HEK293 (cell line): ENCODE measurements around the gene PLIN5.

ENCODE experiments used
- CTCF ChIA-PET: fragments of 350-600 bp; formaldehyde crosslinking; extraction: SDS; loops from one replicate; lab custom pipeline; 2021; ENCODE audit warnings: antibody characterized with exemption; lab: Yijun Ruan, JAX
- POLR2A ChIA-PET: fragments of 300-600 bp; formaldehyde crosslinking; extraction: SDS; loops from one replicate; lab custom pipeline; 2020; ENCODE audit warnings: antibody characterized with exemption, inconsistent platforms; lab: Yijun Ruan, JAX
- H3K27ac ChIP-seq: fragments of 200-500 bp; sonication (Bioruptor generic); 2 replicates; pipeline ENCODE4 v1.5.1; 2014; ENCODE audit warnings: low read depth, low read length, control low read depth, inconsistent platforms; ENCODE audit errors: extremely low read depth
- H3K36me3 ChIP-seq, 2 experiments: fragments of 200-500 bp in 1 of 2; sonication (Bioruptor generic) in 1 of 2; 1 replicate in 1 of 2; 2 replicates in 1 of 2; pipeline ENCODE4 v1.5.1; 2014 to 2017; ENCODE audit warnings: inconsistent platforms in 2 of 2, low read length in 2 of 2; ENCODE audit not compliant: control insufficient read depth in 2 of 2, insufficient read depth in 1 of 2
- H3K4me1 ChIP-seq: fragments of 200-500 bp; sonication (Bioruptor generic); 2 replicates; pipeline ENCODE4 v1.5.1; 2014; ENCODE audit warnings: mild to moderate bottlenecking, low read length, inconsistent platforms; ENCODE audit not compliant: control insufficient read depth, insufficient read depth
- H3K4me3 ChIP-seq: 2 replicates; pipeline ENCODE4 v1.5.1; 2011; ENCODE audit warnings: low read depth, mild to moderate bottlenecking, control low read depth, low read length, moderate library complexity
- H3K9me3 ChIP-seq: fragments of 200-500 bp; sonication (Bioruptor generic); 2 replicates; pipeline ENCODE4 v1.5.1; 2014; ENCODE audit warnings: low read depth, low read length, inconsistent platforms; ENCODE audit not compliant: control insufficient read depth, insufficient read depth
- BCL11A ChIP-seq: fragments of 450-650 bp; formaldehyde crosslinking; IDR thresholded peaks from 2 replicates; pipeline ENCODE4 v1.5.1; 2016; ENCODE audit warnings: low read depth, missing biosample characterization, missing genetic modification characterization
- FEZF1 ChIP-seq: fragments of 450-650 bp; formaldehyde crosslinking; IDR thresholded peaks from 2 replicates; pipeline ENCODE4 v1.5.1; 2016; ENCODE audit warnings: missing biosample characterization, missing genetic modification characterization
- GLIS1 ChIP-seq: fragments of 450-650 bp; formaldehyde crosslinking; IDR thresholded peaks from 2 replicates; pipeline ENCODE4 v1.5.1; 2016; ENCODE audit warnings: missing biosample characterization, missing genetic modification characterization
- HOXD13 ChIP-seq: sonication (generic); formaldehyde crosslinking; IDR thresholded peaks from 2 replicates; pipeline ENCODE4 v1.8.0; 2022; ENCODE audit warnings: missing genetic modification reagents, borderline replicate concordance
- KLF8 ChIP-seq: fragments of 450-650 bp; formaldehyde crosslinking; IDR thresholded peaks from 2 replicates; pipeline ENCODE4 v1.5.1; 2016; ENCODE audit warnings: missing biosample characterization, missing genetic modification characterization
- OSR2 ChIP-seq: fragments of 450-650 bp; formaldehyde crosslinking; IDR thresholded peaks from 2 replicates; pipeline ENCODE4 v1.5.1; 2016; ENCODE audit warnings: missing biosample characterization, missing genetic modification characterization
- REPIN1 ChIP-seq: fragments of 450-650 bp; formaldehyde crosslinking; IDR thresholded peaks from 2 replicates; pipeline ENCODE4 v1.5.1; 2017; ENCODE audit warnings: missing biosample characterization, missing genetic modification characterization, low read depth
- ZNF121 ChIP-seq: fragments of 450-650 bp; formaldehyde crosslinking; IDR thresholded peaks from 2 replicates; pipeline ENCODE4 v1.5.1; 2016; ENCODE audit warnings: missing biosample characterization, missing genetic modification characterization
- ZNF2 ChIP-seq: fragments of 450-650 bp; formaldehyde crosslinking; IDR thresholded peaks from 2 replicates; pipeline ENCODE4 v1.5.1; 2016; ENCODE audit warnings: missing biosample characterization, missing genetic modification characterization
- ZNF416 ChIP-seq: fragments of 450-650 bp; formaldehyde crosslinking; IDR thresholded peaks from 2 replicates; pipeline ENCODE4 v1.5.1; 2016; ENCODE audit warnings: missing biosample characterization, missing genetic modification characterization
- ZNF670 ChIP-seq: fragments of 450-650 bp; formaldehyde crosslinking; IDR thresholded peaks from 2 replicates; pipeline ENCODE4 v1.5.1; 2016; ENCODE audit warnings: missing biosample characterization, missing genetic modification characterization, low read depth
- ZNF776 ChIP-seq: fragments of 450-650 bp; formaldehyde crosslinking; IDR thresholded peaks from 2 replicates; pipeline ENCODE4 v1.5.0; 2017; ENCODE audit warnings: missing biosample characterization, missing genetic modification characterization, borderline replicate concordance
- ZNF791 ChIP-seq: fragments of 450-650 bp; formaldehyde crosslinking; IDR thresholded peaks from 2 replicates; pipeline ENCODE4 v1.5.1; 2016; ENCODE audit warnings: missing biosample characterization, missing genetic modification characterization
- TF ChIP-seq, protein P1 (sequence below): fragments of 450-650 bp; formaldehyde crosslinking; IDR thresholded peaks from 2 replicates; pipeline ENCODE4 v1.5.0; 2017; ENCODE audit warnings: missing biosample characterization, missing genetic modification characterization, borderline replicate concordance
- TF ChIP-seq, protein P2 (sequence below): fragments of 450-650 bp; formaldehyde crosslinking; optimal IDR thresholded peaks from 2 replicates; pipeline ENCODE3; 2016; ENCODE audit warnings: missing biosample characterization, mild to moderate bottlenecking, missing genetic modification characterization
- TF ChIP-seq, protein P3 (sequence below): fragments of 450-650 bp; formaldehyde crosslinking; IDR thresholded peaks from 2 replicates; pipeline ENCODE4 v1.5.1; 2016; ENCODE audit warnings: missing biosample characterization, missing genetic modification characterization

Gene PLIN5

DNA sequence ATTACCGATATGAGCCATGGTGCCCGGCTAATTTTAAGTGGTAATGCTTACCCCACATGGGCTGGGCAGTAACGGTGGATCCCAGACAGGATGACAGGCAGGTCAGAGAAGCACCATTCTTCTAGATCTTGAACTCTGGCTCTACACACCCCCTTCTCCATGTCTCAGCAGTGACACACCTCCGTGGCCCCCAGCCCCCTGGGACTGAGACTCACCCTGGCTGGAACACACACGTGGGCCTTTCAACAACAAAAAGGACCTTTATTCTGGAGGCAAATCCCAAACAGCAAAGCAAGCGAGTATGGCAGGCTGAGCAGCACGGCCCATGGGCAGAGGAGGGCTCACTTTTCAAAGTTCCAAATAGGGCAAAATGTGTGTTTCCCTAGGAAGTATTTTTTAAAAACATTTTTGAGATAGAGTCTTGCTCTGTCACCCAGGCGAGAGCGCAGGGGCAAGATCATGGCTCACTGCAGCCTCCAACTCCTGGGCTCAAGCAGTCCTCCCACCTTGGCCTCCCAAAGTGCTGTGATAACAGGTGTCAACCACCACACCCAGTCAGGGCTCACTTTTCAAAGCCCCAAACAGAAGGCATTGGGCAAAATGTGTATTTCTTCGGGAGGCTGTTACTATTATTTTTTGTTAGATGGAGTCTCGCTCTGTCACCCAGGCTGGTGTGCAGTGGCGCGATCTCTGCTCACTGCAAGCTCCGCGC, 12.6 kb downstream of the PLIN5 start:
- ChIA-PET CTCF (interaction anchor here (0.5 to 5.2 kb wide), 21 partner anchors 8 to 390 kb away, joined by 3 to 72 read pairs (median 5); partner anchors contain the start of genes HDGFL2, LRG1, MYDGF and PLIN5), POLR2A (no interaction called here)
- no peak overlapping the region for H3K4me3 ChIP-seq
- no peak overlapping the region for H3K27ac ChIP-seq
- H3K36me3 ChIP-seq = no peaks in the 10 kb centered on the region
- no peaks in the 10 kb centered on the region for H3K4me1 ChIP-seq
- H3K9me3 ChIP-seq = no peaks in the 10 kb centered on the region
- no peak for TF ChIP-seq ZNF2
- no peak for TF ChIP-seq FEZF1 (tag by site-specific recombination)
- no peak for TF ChIP-seq ZNF670 (tag by site-specific recombination)

DNA sequence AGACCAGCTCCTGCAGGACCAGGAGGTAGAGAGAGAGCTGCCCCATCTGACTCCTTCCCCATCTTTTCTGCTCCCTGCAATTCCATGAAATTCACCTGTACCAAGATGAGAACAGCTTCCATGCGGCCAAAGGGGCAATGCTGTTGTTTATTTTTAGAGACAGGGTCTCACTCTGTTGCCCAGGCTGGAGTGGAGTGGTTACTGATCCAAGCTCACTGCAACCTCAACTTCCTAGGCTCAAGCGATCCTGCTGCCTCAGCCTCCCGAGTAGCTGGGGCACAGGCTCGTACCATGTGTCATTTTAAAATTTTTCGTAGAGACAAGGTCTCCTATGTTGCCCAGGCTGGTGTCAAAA, 13.2 kb downstream of the PLIN5 start:
- Histone ChIP-seq H3K9me3 (no peaks in the 10 kb centered on the region), H3K4me3 (no peak overlapping the region), H3K36me3 (no peaks in the 10 kb centered on the region), H3K4me1 (no peaks in the 10 kb centered on the region), H3K27ac (no peak overlapping the region)
- ChIA-PET CTCF (interaction anchor here (0.5 to 5.2 kb wide), 5 partner anchors 12 to 337 kb away, joined by 3 to 41 read pairs (median 5); no protein-coding TSS in a partner anchor), POLR2A (interaction anchor here (1.1 kb wide), 1 partner anchor 13 kb away, joined by 3 read pairs; the partner anchor contains the start of gene PLIN5)
- TF ChIP-seq ZNF416 = no peak
- TF ChIP-seq ZNF121 (tag by site-specific recombination) = 0 out of 2 replicates have a peak, but pooled peaks have one; percentile 43

DNA sequence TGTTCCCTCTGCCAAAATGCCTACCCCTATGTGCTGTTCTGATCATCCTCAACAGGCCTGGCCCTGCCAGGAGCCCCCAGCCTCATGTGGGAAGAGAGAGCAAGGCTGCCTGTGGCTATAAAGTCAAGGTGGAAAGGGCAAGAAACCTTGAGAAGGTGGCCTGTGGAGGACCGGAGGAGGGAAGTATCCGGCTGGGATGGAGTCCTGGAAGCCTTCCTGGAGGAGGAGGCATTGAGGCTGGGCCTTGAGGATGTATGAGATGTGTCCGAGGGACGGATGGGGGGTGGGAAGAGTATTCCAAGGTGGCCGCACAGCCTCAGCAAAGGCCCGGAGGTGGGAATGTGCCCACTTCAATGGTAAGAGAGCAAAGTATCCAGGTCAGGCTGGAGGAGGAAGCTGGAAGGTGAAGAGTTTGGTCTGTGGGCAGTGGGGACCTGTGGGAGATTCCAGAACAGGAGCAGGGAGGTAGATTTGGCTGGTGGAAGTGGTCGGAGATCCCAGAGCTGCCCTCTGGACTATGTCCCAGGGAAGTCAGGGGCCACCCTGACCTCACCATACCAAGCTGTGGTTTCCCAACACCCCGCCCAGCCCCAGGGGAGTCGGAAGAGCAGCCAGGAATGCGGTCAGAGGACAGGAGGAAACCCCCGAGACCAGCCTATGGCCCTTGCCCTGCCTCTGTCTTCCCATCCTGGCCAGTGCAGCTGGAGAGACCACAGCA, 13.7 kb downstream of the PLIN5 start:
- no peaks in the 10 kb centered on the region for H3K36me3 ChIP-seq
- ChIA-PET CTCF (interaction anchor here (0.5 to 5.2 kb wide), 7 partner anchors 13 to 337 kb away, joined by 3 to 41 read pairs (median 4); no protein-coding TSS in a partner anchor), POLR2A (interaction anchor here (1.1 kb wide), 1 partner anchor 14 kb away, joined by 3 read pairs; the partner anchor contains the start of gene PLIN5)
- H3K27ac ChIP-seq = no peak overlapping the region
- no peak overlapping the region for H3K4me3 ChIP-seq
- H3K9me3 ChIP-seq = no peaks in the 10 kb centered on the region
- TF ChIP-seq GLIS1 (no peak), HOXD13 (CRISPR knock-in tag) (no peak), OSR2 (tag by site-specific recombination) (no peak), ZNF121 (tag by site-specific recombination) (no peak), ZNF776 (tag by site-specific recombination) (no peak), BCL11A (tag by site-specific recombination) (no peak), REPIN1 (tag by site-specific recombination) (no peak), ZNF791 (no peak), KLF8 (tag by site-specific recombination) (no peak), ZNF670 (tag by site-specific recombination) (no peak)
- TF ChIP-seq, protein P1, sequence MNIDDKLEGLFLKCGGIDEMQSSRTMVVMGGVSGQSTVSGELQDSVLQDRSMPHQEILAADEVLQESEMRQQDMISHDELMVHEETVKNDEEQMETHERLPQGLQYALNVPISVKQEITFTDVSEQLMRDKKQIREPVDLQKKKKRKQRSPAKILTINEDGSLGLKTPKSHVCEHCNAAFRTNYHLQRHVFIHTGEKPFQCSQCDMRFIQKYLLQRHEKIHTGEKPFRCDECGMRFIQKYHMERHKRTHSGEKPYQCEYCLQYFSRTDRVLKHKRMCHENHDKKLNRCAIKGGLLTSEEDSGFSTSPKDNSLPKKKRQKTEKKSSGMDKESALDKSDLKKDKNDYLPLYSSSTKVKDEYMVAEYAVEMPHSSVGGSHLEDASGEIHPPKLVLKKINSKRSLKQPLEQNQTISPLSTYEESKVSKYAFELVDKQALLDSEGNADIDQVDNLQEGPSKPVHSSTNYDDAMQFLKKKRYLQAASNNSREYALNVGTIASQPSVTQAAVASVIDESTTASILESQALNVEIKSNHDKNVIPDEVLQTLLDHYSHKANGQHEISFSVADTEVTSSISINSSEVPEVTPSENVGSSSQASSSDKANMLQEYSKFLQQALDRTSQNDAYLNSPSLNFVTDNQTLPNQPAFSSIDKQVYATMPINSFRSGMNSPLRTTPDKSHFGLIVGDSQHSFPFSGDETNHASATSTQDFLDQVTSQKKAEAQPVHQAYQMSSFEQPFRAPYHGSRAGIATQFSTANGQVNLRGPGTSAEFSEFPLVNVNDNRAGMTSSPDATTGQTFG (tag by site-specific recombination) = no peak
- TF ChIP-seq, protein P2, sequence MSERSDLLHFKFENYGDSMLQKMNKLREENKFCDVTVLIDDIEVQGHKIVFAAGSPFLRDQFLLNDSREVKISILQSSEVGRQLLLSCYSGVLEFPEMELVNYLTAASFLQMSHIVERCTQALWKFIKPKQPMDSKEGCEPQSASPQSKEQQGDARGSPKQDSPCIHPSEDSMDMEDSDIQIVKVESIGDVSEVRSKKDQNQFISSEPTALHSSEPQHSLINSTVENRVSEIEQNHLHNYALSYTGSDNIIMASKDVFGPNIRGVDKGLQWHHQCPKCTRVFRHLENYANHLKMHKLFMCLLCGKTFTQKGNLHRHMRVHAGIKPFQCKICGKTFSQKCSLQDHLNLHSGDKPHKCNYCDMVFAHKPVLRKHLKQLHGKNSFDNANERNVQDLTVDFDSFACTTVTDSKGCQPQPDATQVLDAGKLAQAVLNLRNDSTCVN (tag by site-specific recombination) = no peak
- TF ChIP-seq, protein P3, sequence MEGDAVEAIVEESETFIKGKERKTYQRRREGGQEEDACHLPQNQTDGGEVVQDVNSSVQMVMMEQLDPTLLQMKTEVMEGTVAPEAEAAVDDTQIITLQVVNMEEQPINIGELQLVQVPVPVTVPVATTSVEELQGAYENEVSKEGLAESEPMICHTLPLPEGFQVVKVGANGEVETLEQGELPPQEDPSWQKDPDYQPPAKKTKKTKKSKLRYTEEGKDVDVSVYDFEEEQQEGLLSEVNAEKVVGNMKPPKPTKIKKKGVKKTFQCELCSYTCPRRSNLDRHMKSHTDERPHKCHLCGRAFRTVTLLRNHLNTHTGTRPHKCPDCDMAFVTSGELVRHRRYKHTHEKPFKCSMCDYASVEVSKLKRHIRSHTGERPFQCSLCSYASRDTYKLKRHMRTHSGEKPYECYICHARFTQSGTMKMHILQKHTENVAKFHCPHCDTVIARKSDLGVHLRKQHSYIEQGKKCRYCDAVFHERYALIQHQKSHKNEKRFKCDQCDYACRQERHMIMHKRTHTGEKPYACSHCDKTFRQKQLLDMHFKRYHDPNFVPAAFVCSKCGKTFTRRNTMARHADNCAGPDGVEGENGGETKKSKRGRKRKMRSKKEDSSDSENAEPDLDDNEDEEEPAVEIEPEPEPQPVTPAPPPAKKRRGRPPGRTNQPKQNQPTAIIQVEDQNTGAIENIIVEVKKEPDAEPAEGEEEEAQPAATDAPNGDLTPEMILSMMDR = no peak
- no peaks in the 10 kb centered on the region for H3K4me1 ChIP-seq
